HG03135 (cell line): ENCODE data around the gene MICAL3.
"Not testable (repeated sequence)": the region's sequence is repeated elsewhere in the genome, so short reads cannot be mapped to it uniquely, and the experiment has no call there.

Experiments used
- ATAC-seq: cut with Tn5 transposase; IDR thresholded peaks from one replicate; pipeline ENCODE4 v1.9.1; 2021; ENCODE audit warnings: mild to moderate bottlenecking, moderate library complexity; ENCODE audit not compliant: unreplicated experiment

Gene MICAL3

GRCh38 chr22:17893900-17894535 is 130.3 kb downstream of the MICAL3 start:
- no peak for ATAC-seq

DNA sequence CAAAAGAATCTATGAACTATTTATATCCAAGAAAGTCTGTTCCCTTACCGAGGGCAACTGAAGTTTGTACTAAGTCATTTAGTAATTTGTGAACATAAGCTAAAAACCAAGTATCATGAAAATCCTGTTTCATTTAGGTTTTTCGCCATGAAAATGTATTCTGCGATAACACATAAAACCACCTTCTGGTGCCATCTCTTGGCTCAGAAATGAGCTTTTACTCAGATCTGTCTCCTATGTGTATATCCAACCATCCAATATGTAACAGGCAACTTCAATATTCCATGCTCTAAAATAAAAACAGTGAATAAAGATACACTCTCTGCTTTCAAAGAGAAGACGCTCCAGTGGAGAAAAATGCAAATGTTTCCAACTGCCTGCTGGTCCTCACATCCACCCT is 132.0 kb downstream of the MICAL3 start:
- no peak for ATAC-seq

GRCh38 chr22:17891481-17892167 is 132.7 kb downstream of the MICAL3 start:
- ATAC-seq: no peak

DNA sequence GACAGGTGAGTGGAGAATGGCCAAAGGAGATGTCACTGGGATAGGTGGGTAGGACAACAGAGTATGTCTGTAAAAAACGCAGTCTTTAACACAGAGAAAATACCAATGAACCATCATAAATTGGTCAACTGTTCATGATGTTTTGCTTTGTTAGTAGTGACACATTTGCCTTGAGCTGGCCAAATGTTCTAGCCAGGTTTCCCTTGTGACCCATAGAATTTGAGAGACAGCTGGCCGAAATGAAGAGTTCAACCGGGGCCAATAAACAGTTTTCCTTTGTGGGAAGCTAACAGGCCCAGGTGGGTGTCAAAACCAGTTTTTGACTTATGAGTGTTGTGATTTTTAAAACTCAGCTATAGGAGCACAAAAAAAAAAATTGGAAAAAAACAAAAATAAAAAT is 133.5 kb downstream of the MICAL3 start:
- no peak for ATAC-seq

DNA sequence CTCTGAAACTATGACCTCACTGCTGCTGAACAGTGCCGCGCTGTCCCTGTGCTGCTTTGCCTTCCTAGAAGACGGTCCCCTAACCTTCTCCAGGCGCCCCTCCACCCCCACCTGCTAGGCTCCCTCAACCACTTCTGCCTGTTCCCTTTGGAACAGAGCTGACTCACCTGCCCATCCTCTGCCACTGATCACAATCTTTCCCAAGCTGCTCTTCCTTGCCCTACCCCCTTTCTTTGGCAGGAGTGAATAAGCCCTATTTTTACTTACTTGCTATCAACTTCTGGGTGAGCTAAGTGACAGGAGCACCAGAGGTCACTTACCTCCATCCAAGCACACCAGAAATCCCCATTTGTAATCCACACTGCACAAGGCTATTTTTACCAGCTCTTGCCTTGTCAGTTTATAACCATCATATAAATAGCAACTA is 134.1 kb downstream of the MICAL3 start:
- ATAC-seq: no peak

- ATAC-seq: no peak
Measured at GRCh38 chr22:17888855-17889254, 135.5 kb downstream of the MICAL3 start.

DNA sequence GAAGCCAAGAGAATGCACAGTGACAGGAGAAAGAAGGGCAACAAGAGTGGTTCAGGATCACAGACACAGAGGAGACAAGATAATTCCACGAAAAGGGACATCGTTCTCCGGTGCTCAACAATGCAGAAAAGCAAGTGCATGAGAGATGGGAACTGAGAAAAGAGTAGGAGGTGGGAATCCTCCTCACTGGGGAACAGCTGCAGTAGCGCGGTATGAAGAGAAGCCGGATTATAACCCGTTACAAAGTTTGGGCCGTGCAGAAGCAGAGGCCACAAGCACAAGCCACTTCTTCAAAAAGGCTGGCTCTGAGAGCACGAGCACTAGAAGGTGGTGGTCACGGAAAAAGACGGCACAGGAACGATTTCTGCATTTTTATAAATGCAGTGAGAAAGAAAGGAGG is 135.9 kb downstream of the MICAL3 start:
- ATAC-seq: no peak

- ATAC-seq: no peak
Measured at GRCh38 chr22:17884893-17885292, 139.5 kb downstream of the MICAL3 start.

DNA sequence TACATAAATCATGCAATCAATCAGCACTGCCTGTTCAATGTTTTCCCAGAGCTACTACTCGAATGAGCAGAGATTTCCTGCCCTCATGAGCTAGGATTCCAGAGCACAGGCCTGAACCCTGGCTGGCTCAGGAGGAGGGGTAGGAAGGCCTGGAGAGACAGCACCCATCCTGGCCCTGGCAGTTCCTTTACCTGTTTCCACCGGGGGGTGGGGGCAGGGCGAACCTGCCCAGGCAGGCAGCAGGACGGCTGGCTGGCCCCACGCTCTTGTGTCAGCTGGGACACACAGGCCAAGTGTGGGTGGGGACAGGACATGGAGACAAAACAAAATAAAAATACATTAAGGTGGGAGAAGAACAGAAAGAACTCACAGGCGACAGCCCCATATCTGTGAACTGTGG is 140.3 kb downstream of the MICAL3 start:
- ATAC-seq: no peak

- ATAC-seq: no peak
Measured at GRCh38 chr22:17883356-17883755, 141.0 kb downstream of the MICAL3 start.

DNA sequence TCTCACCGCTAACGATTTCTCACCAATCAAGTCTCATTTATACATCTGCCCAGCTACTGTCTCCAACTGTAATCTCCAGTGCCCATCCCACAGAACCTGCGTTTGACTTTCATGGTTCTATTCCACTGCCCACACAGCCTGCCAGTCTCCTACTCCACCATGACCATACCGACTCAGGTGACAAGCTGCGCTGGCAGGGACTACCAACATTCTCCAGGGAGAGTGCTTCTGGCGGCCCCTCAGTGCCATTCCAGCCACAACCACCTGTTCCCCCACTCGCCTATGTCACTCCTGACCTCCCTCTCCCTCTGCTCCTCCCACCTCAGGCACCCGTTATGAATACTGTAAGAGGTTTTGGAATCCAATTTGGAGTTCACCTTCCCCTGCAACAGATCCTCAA is 141.6 kb downstream of the MICAL3 start:
- no peak for ATAC-seq

- no peak for ATAC-seq
Measured at GRCh38 chr22:17882162-17882561, 142.2 kb downstream of the MICAL3 start.

DNA sequence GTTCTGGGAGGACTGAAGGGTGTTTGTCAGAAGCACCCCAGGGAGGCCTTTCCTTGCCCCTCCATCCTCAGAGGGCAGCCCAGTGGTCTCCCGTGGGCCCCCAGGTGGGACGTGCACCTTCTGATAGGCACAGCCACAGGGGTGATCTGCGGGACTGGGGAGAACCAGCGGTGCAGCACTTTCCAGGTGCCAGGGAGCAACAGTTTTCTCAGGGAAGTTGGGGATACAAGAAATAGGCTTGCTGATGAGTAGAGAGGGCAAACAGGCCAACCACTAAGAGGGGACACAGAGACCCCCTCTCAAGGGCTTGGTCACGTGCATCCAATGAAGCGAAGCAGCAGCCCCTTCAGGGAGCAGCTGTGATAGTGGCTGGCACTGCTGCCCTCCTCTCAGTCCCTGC is 143.0 kb downstream of the MICAL3 start:
- ATAC-seq: no peak

DNA sequence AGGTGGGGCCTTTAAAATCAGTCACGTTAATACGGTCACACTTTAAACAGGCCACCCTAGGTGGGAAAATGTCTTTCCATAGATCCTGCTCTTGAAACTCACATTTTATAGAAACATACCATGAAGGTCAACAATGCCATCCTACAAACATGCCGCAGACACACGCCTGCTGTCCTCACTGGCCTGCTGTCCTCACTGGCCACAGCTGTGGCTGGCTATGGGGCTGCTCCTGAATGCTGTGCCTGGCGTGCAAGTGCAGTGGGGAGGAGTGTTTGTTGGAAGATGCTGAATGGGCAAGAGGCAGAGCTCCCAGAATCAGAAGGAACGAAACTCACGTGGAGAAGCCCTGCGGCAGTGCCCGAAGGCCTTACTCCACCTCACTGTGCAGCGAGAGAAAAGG is 143.9 kb downstream of the MICAL3 start:
- ATAC-seq: no peak

DNA sequence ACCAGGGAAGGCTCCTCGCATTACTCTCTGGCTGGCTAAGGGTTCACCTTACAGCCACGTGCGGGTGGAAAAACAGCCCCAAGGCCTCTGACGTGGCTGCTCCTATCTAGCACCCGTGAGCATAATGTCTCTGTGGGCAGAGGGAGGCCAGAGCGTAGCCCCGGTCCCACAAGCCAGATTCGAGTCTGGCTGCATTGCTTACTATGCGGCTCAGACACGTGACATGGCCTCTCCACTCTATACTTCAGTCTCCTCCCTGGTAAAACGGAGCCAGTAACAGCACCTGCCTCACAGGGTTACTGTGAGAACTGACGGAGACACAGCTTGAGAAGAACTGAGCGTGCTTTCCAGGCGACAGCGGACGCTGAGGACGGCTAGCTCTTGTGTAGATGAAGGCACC is 144.3 kb downstream of the MICAL3 start:
- no peak for ATAC-seq

- no peak for ATAC-seq
Measured at GRCh38 chr22:17878941-17879340, 145.4 kb downstream of the MICAL3 start.

DNA sequence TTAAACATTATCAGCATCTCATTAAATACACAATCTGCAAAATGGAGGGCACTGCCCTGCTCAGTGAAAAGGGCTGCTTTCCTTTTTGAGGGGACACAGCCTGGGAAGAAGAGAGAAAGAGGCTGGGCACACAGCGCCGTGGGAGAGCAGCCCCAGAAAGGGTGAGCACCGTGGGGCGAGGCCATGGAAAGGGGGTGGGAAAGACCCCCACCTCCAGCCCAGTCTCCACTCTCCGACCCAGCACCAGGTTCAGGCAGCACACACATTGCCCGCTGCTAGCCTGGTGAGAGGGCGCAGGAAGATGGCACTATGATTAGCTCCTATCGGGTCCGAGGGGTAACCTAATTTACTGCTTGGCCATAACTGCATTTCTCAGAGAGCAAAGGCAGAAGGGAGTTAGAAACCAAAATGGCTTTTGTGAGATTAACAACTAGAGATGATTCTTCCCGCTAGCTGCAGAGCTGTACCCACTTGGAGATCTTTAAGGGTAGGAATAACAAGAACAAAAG is 146.1 kb downstream of the MICAL3 start:
- no peak for ATAC-seq

DNA sequence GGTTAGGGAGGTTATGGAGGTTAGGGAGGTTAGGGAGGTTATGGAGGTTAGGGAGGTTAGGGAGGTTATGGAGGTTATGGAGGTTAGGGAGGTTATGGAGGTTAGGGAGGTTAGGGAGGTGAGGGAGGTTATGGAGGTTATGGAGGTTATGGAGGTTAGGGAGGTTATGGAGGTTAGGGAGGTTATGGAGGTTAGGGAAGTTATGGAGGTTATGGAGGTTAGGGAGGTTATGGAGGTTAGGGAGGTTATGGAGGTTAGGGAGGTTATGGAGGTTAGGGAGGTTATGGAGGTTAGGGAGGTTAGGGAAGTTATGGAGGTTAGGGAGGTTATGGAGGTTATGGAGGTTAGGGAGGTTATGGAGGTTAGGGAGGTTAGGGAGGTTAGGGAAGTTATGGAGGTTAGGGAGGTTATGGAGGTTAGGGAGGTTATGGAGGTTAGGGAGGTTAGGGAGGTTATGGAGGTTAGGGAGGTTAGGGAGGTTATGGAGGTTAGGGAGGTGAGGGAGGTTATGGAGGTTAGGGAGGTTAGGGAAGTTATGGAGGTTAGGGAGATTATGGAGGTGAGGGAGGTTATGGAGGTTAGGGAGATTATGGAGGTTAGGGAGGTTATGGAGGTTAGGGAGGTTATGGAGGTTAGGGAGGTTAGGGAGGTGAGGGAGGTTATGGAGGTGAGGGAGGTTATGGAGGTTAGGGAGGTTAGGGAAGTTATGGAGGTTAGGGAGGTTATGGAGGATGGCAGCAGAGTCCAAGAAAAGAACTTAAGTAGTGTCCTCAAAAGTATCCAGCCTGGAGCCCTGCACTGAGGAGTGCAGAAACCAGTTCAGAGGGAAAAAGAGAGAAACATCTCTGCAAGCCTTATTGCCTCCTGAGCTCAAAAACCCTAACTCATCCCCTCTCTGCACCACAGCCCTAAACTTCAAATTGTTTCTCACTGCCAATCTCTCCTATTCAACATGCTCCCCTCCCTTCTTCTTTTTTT is 147.2 kb downstream of the MICAL3 start:
- ATAC-seq: not testable (repeated sequence)

DNA sequence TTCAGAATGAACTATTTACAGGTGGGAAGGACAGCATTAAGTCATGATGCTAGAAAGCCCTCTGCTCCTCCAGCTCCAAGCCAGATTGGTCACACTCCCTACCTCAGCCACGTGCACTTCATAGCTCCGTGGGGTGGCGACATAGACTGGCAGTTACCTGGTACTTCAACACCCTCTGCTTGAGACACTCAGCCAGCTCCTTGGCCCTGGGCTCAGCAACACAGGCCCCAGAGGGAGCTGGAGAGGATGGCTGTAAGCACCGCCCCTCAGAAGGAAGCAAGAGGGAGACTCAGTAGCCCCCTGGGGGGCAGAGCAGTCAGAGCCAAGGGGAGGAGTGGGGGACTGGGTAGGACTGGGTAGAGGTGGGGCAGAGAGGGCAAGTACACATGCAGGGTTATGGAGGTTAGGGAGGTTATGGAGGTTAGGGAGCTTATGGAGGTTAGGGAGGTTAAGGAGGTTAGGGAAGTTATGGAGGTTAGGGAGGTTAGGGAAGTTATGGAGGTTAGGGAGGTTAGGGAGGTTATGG is 148.0 kb downstream of the MICAL3 start:
- no peak for ATAC-seq

- ATAC-seq: no peak
Measured at GRCh38 chr22:17875631-17876030, 148.7 kb downstream of the MICAL3 start.

DNA sequence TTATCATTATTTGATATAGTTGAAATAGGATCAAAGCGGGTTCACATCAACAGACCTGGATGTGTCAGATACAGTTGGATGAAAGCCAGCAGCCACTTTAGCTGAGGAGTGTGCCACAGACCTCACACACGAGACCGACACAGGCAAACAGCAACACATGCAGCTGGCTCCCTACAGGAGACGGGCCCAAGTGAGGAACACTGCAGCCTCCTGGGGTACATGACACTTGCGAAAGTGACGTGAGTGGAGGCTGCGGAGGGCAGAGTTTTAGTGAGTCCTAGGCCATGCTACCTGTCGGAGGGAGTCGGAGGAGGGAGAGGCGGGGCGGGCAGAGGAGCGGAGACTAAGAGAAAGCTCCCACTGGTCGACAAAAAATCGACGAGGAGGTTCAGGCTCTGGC is 149.2 kb downstream of the MICAL3 start:
- ATAC-seq: no peak
